NCI-H748 (cell line): ENCODE results near the gene STK24.

ENCODE experiments used
- DNase-seq: peaks from one replicate; lab custom pipeline; 2025; ENCODE audit not compliant: unreplicated experiment; lab: John Stamatoyannopoulos, UW

The STK24 gene

GRCh38 chr13:98476538-98476966 is 100.4 kb downstream of the STK24 start:
- no peak for DNase-seq

DNA sequence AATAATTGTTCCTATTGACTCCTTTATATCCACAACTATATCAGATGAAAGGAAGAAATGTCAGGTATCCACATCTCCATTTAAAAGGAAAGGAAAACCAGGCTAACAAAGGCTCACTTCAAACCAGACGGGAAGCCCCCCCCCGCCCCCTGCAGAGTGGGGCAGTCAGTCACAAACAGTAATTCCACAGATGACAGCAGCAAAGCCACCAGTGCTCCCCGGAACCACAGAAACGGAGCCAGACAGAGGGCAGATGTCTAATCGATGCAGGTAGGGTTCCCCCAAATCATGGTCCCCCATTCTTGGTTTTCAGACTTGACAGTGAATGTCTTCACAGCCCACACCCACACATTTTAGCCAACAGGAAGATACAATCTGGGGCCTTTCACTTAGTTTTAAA is 100.8 kb downstream of the STK24 start:
- no peak for DNase-seq

DNA sequence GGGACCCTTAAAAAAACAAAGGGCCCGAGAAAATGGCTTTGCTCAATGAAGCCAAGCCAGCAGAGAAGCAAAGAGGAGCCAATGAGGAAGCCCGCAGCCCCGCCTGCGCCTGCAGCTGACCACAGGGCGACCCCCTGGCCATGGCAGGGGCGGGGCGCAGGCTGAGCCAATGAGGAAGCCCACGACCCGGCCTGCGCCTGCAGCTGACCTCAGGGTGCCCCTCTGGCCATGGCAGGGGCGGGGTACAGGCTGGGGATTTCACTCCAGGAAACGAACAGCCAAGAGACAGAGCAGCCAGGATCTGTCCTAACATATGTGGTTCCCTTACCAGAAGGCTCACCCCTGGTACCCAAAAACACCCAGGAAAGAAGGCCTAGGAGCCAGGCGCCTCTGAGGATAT is 101.4 kb downstream of the STK24 start:
- DNase-seq, result no peak

DNA sequence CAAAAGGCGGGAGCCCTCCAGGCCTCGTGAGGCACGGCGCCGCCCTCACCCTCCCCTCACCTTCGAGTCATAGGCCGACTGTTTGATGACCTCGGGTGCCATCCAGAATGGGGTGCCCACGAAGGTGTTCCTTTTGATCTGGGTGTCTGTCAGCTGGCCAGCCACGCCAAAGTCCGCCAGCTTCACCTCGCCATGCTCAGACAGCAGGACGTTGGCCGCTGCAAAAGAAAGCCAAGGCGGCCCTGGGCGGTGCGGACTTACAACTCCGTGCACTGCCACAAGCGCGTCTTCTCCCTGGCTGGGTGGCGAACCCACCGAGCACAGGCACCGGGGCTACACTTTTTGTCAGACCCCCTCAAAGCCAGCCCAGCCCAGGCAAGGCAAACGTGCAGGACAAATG is 102.1 kb downstream of the STK24 start:
- no peak for DNase-seq

DNA sequence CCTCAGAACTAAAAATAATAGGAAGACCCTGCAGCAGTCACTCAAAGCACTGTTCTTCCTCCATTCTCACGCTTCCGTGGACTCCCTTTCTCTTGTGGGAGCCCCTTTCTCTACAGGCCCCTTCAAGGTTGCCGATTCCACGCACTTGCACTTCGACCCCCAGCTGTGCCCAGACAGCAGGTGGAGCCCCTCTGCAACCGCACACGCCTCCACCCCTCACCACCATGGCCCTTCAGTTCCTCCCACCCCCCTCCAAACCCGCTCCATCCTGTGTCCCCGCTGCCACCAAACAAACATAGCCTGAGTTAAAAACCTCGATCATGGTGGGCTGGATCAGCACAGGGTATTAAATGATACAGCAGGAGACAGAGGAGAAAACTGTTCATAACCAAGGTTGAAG is 102.6 kb downstream of the STK24 start:
- no peak for DNase-seq

DNA sequence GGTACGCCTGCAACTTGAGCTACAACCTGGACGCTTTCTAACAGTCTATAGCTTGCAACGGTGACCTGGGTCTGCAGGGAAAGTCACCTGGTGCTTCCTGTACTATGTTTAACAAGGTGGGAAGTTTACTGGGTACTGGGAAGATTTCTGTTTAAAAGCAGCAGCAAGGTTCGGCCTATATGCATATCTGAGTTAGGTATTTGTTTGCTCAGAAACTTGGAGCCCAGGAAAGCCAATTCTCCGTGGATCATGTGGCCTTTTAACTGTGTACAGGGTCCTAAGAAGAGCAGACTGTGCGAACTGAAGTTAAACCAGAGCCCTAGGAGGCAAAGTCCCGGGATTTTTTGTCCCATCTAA is 103.1 kb downstream of the STK24 start:
- DNase-seq, result no peak

- DNase-seq, result no peak
These were observed 103.6 kb downstream of the STK24 start for GRCh38 chr13:98473135-98473787.

- DNase-seq, result no peak
These were observed 105.0 kb downstream of the STK24 start for GRCh38 chr13:98471934-98472333.

- DNase-seq, result no peak
These were observed 106.0 kb downstream of the STK24 start for GRCh38 chr13:98470920-98471319.

GRCh38 chr13:98468929-98469328 is 108.0 kb downstream of the STK24 start:
- DNase-seq, result no peak

DNA sequence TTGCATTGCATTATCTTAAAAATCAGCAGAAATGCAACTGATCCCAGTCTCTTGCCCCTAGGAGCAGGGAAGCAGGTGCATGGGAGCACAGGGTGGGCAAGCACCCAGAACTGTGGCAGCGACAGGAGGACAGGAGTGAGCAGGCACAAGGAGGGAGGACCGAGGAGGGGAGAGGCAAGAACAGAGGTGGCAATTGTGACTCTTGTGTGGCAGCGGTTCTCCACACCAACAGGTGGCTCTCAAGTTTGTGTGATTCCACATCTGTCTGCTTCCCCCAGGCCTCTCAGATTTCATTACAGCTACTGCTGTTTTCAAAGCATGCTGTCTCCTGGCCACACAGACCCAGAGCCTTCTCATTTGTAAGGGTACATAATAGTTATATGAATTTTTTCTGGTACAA is 108.5 kb downstream of the STK24 start:
- DNase-seq, result no peak

GRCh38 chr13:98467263-98467985 is 109.5 kb downstream of the STK24 start:
- no peak for DNase-seq

GRCh38 chr13:98466634-98467236 is 110.2 kb downstream of the STK24 start:
- DNase-seq, result peak; percentile 28

- DNase-seq, result no peak
These were observed 114.0 kb downstream of the STK24 start for GRCh38 chr13:98462946-98463345.

GRCh38 chr13:98462241-98462882 is 114.5 kb downstream of the STK24 start:
- DNase-seq, result no peak

GRCh38 chr13:98461486-98462240 is 115.2 kb downstream of the STK24 start:
- no peak for DNase-seq

GRCh38 chr13:98460516-98460915 is 116.4 kb downstream of the STK24 start:
- DNase-seq, result no peak

DNA sequence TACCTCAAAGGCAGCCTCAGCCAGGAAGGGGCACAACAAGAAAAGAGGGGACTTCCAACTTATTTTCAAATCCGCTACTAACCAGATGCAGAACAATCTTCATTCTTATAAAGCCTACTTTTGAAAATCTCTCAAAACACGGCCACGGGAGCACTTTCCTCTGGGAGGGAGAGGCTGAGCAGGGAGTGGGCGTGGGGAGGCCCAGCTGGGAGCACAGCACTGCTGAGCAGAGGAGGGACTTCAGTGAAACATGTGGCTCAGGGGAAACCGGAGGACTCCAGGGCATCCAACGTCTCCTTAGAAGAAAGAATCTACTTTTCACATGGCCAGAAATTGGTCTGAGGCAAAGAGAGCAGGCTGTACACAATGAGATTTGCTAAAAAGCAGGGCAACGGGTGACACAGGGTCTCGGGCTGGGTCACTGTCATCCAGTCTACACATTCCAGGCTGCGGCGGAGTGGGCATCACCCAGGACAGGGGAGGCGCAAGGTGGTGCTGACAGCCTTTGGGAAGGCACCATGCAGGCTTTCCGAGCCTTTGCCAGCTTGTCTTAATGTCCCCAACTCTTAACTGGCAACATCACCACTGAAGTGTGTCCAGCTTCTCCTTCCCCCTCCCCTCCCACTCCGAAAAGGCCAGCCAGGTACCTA is 117.1 kb downstream of the STK24 start:
- DNase-seq, result no peak

- no peak for DNase-seq
These were observed 117.7 kb downstream of the STK24 start for GRCh38 chr13:98459171-98459681.

DNA sequence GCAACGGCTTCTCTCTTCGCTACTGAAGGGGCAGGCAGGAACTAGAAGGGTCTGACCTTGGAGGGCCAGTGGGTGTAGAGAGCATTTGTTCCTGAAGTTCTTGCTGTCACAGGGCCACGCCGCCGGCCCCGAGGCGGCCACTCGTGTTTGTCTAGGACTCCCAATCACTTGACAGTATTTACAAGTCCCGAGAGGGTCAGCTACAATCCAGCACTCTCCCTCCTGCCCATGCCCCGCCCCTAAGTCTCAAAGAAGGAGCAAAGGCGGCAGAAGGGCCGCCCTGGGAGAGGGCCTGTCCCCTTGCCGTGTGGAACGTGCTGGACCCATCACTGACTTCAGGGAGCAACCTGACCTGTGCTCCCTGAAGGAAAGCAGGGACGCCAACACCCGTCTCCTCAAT is 118.5 kb downstream of the STK24 start:
- DNase-seq, result no peak

GRCh38 chr13:98457053-98457452 is 119.9 kb downstream of the STK24 start:
- DNase-seq, result no peak
